Bronchial epithelial cell (primary cell): ENCODE measurements around the gene DENND5B. TPM values are rescaled to one million over a fixed set of nuclear protein-coding genes. Genes with fewer than 3 reads are reported as not detected.

ENCODE experiments used
- DNase-seq: peaks from one replicate; pipeline ENCODE4 v3.0.0-alpha.2; 2010; ENCODE audit warnings: low read depth
- FAIRE-seq: peaks from 2 replicates; lab custom pipeline; 2011; peaks lifted over from hg19 to GRCh38; lab: Jason Lieb, UNC
- H3K27me3 ChIP-seq: 2 replicates; pipeline ENCODE4 v1.5.1; 2011; ENCODE audit warnings: low read length; ENCODE audit not compliant: control insufficient read depth, insufficient read depth
- H3K36me3 ChIP-seq: 2 replicates; pipeline ENCODE4 v1.5.1; 2011; ENCODE audit warnings: low read length; ENCODE audit not compliant: control insufficient read depth, insufficient read depth
- H3K4me3 ChIP-seq: 2 replicates; pipeline ENCODE4 v1.5.1; 2011; ENCODE audit warnings: mild to moderate bottlenecking, low read depth, low read length, control low read depth
- CTCF ChIP-seq: IDR thresholded peaks from 2 replicates; pipeline ENCODE4 v1.5.1; 2011; ENCODE audit warnings: mild to moderate bottlenecking, moderate library complexity, low read length, control low read depth, inconsistent platforms; ENCODE audit not compliant: insufficient read depth, severe bottlenecking
- total RNA-seq: library from RNA; depleted of rRNA; stranded (reverse); fragments of >200 nt; gene quantifications from 2 replicates; pipeline ENCODE4 v1.2.1, GENCODE V29; 2014

The DENND5B gene
- total RNA-seq, 1 donor from 2014 or later = 4.7 TPM

- no peak for DNase-seq
- Histone ChIP-seq H3K4me3 (no peak overlapping the region), H3K36me3 (no peaks in the 10 kb centered on the region), H3K27me3 (no peaks in the 10 kb centered on the region)
- FAIRE-seq = no peak
- no peak for TF ChIP-seq CTCF
Measured at GRCh38 chr12:31488737-31489338, 102.1 kb downstream of the DENND5B start.

- DNase-seq (no peak), FAIRE-seq (no peak)
- no peak for TF ChIP-seq CTCF
- no peaks in the 10 kb centered on the region for H3K36me3 ChIP-seq
- no peak overlapping the region for H3K4me3 ChIP-seq
- H3K27me3 ChIP-seq = no peaks in the 10 kb centered on the region
Measured at GRCh38 chr12:31485571-31485970, 105.4 kb downstream of the DENND5B start.

DNA sequence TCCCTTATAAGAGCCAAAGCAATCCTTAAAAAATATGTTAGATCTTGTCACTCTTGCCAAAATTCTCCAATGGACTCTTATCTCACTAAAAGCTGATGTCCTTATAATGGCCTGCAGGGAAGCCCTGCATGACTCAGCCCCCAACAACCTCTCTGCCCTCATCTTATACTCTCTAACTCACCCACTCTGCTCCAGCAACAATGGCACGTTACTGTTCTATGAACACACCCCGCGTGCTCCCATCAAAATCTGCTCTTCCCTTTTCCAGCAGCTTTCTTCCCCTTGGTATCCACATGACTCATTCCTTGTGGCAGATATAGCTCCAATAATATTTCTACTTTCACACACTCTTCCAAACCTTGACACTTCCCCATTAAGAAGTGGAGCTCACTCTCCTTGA lies 108.1 kb downstream of the DENND5B start:
- no peak for FAIRE-seq
- DNase-seq = no peak
- no peaks in the 10 kb centered on the region for H3K27me3 ChIP-seq
- no peak for TF ChIP-seq CTCF
- H3K4me3 ChIP-seq = no peak overlapping the region
- no peaks in the 10 kb centered on the region for H3K36me3 ChIP-seq

GRCh38 chr12:31481415-31481814 lies 109.5 kb downstream of the DENND5B start:
- Histone ChIP-seq H3K36me3 (no peaks in the 10 kb centered on the region), H3K4me3 (no peak overlapping the region), H3K27me3 (no peaks in the 10 kb centered on the region)
- no peak for FAIRE-seq
- DNase-seq = no peak
- no peak for TF ChIP-seq CTCF

DNA sequence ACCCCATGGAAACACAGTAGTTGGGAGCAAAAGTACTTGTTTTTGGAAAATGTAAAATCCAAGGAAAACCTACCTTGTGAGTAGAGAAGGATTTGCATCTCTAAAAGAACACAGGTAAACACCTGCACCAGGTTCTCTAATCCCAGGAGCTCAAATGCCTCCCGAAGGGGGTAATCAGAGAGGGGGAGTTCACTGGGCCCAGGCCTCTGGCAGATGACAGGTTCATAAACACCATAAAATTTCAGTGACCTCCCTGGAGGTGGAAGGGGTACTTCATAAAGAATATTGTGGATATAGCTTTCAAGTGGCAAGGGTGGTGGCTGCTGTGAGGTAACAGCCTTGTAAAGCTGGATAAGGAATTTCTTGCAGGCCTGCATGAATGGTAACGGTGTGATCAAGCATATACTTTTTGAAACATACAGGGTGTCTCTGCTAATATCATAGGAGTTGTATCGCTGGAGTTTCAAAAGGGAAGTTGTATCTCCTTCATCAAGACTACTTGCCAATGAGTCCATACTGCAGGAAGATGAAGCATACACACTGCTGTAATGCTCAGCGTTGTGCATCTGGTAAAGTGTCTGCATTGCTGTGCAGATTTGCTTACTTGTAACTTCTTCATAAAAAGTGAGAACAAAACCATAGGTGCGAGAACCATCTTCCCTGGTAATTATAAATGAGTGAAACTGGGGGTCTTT lies 111.3 kb downstream of the DENND5B start:
- H3K36me3 ChIP-seq = no peaks in the 10 kb centered on the region
- DNase-seq (no peak), FAIRE-seq (peak; percentile 28)
- no peak overlapping the region for H3K4me3 ChIP-seq
- no peaks in the 10 kb centered on the region for H3K27me3 ChIP-seq
- no peak for TF ChIP-seq CTCF
